Muscle of back (tissue), 11 donors: ENCODE results near the gene BLOC1S4. TPM values are rescaled to one million over a fixed set of nuclear protein-coding genes. Genes with fewer than 3 reads are reported as not detected.
"Not testable (repeated sequence)": the region's sequence is repeated elsewhere in the genome, so short reads cannot be mapped to it uniquely, and the experiment has no call there.

ENCODE experiments used
- DNase-seq, 3 donors: peaks; one replicate each; pipeline versions ENCODE4 v3.0.0 to v3.0.0-alpha.2; 2013
- polyA plus RNA-seq, 10 donors: library from polyadenylated mRNA; unstranded; fragments of 120-200 nt; gene quantifications; one replicate each; pipeline ENCODE4 v1.2.1, GENCODE V29; 2013; ENCODE audit not compliant: insufficient read length in 10 of 10

BLOC1S4 gene
- polyA plus RNA-seq, 10 donors, result 6.1 to 10.6 (median 8.5) TPM

- no peak for DNase-seq
Observed at GRCh38 chr4:6710996-6711395, 5.0 kb upstream of the BLOC1S4 start.

GRCh38 chr4:6714954-6715353 is 1.0 kb upstream of the BLOC1S4 start:
- DNase-seq, result no peak

GRCh38 chr4:6715704-6716017 is 313 bp upstream of the BLOC1S4 start:
- DNase-seq, result no peak

- no peak for DNase-seq
Observed at GRCh38 chr4:6716958-6717655, 1.1 kb downstream of the BLOC1S4 start.

- DNase-seq, result no peak
Observed at GRCh38 chr4:6718932-6719610, 3.1 kb downstream of the BLOC1S4 start.

GRCh38 chr4:6719611-6720179 is 3.7 kb downstream of the BLOC1S4 start:
- no peak for DNase-seq

GRCh38 chr4:6720202-6720699 is 4.3 kb downstream of the BLOC1S4 start:
- peak; percentile 68 to 86 (median 83) for DNase-seq

GRCh38 chr4:6721121-6721520 is 5.1 kb downstream of the BLOC1S4 start:
- DNase-seq, result no peak

- no peak for DNase-seq
Observed at GRCh38 chr4:6722891-6723290, 6.9 kb downstream of the BLOC1S4 start.

- no peak for DNase-seq
Observed at GRCh38 chr4:6723851-6724250, 7.9 kb downstream of the BLOC1S4 start.

- DNase-seq, result no peak
Observed at GRCh38 chr4:6724421-6725111, 8.6 kb downstream of the BLOC1S4 start.

GRCh38 chr4:6725427-6725961 is 9.5 kb downstream of the BLOC1S4 start:
- not testable (repeated sequence) for DNase-seq

GRCh38 chr4:6727081-6727942 is 11.3 kb downstream of the BLOC1S4 start:
- DNase-seq, result no peak

GRCh38 chr4:6727943-6728250 is 11.9 kb downstream of the BLOC1S4 start:
- no peak for DNase-seq

- no peak for DNase-seq
Observed at GRCh38 chr4:6728320-6729029, 12.5 kb downstream of the BLOC1S4 start.

- no peak for DNase-seq
Observed at GRCh38 chr4:6730603-6731317, 14.8 kb downstream of the BLOC1S4 start.

GRCh38 chr4:6731318-6731675 is 15.3 kb downstream of the BLOC1S4 start:
- no peak for DNase-seq

GRCh38 chr4:6731780-6732179 is 15.8 kb downstream of the BLOC1S4 start:
- DNase-seq, result no peak

GRCh38 chr4:6732441-6733357 is 16.7 kb downstream of the BLOC1S4 start:
- DNase-seq, result peak in 1 of 3 donors; percentile 50
